H1 (cell line): ENCODE measurements around the gene MEIOB. TPM values are rescaled to one million over a fixed set of nuclear protein-coding genes. Genes with fewer than 3 reads are reported as not detected.

Experiments used
- CTCF ChIA-PET: fragments of 300-600 bp; sonication (Branson Sonifier 250); formaldehyde crosslinking; loops from one replicate; lab custom pipeline; 2021; ENCODE audit not compliant: partially characterized antibody; lab: Charles Lee
- POLR2A ChIA-PET: fragments of 300-600 bp; sonication (Branson Sonifier 250); formaldehyde crosslinking; loops from one replicate; lab custom pipeline; 2021; ENCODE audit warnings: inconsistent platforms; ENCODE audit not compliant: partially characterized antibody; lab: Charles Lee
- DNase-seq, 2 experiments: peaks; one replicate each; pipeline versions ENCODE4 v3.0.0 to v3.0.0-alpha.2; 2010 to 2022; ENCODE audit warnings: low spot score in 2 of 2, low read depth in 1 of 2, mixed read lengths in 1 of 2
- FAIRE-seq: peaks from 2 replicates; lab custom pipeline; 2011; peaks lifted over from hg19 to GRCh38; lab: Jason Lieb, UNC
- H2AFZ ChIP-seq: 2 replicates; pipeline ENCODE4 v1.8.1; 2012; ENCODE audit warnings: low read length, inconsistent platforms
- H2AK5ac ChIP-seq: 2 replicates; pipeline ENCODE4 v1.6.1; 2013; ENCODE audit warnings: low read depth, low read length
- H2BK120ac ChIP-seq: replicated peaks from 2 replicates; pipeline ENCODE3; 2013; ENCODE audit warnings: low read depth, low read length, inconsistent platforms
- H2BK12ac ChIP-seq: 2 replicates; pipeline ENCODE4 v1.6.1; 2013; ENCODE audit warnings: low read depth, low read length
- H2BK15ac ChIP-seq: 2 replicates; pipeline ENCODE4 v1.6.1; 2013; ENCODE audit warnings: low read length
- H2BK20ac ChIP-seq: 2 replicates; pipeline ENCODE4 v1.6.1; 2013; ENCODE audit warnings: low read length
- H2BK5ac ChIP-seq: 2 replicates; pipeline ENCODE4 v1.6.1; 2013; ENCODE audit warnings: low read depth, low read length
- H3K14ac ChIP-seq: 2 replicates; pipeline ENCODE4 v1.6.1; 2013; ENCODE audit warnings: inconsistent platforms; ENCODE audit not compliant: insufficient read length
- H3K18ac ChIP-seq: 2 replicates; pipeline ENCODE4 v1.6.1; 2013; ENCODE audit warnings: low read length; ENCODE audit errors: extremely low read depth
- H3K23ac ChIP-seq: 2 replicates; pipeline ENCODE4 v1.6.1; 2013; ENCODE audit warnings: inconsistent platforms; ENCODE audit not compliant: insufficient read length
- H3K23me2 ChIP-seq: 2 replicates; pipeline ENCODE4 v1.6.1; 2013; ENCODE audit warnings: low read depth, low read length
- H3K27ac ChIP-seq: 2 replicates; pipeline ENCODE4 v1.6.1; 2011; ENCODE audit warnings: low read depth, low read length, inconsistent platforms
- H3K27me3 ChIP-seq, 4 experiments: replicated peaks in 1 of 4; 1 replicate in 1 of 4; 2 replicates in 3 of 4; pipeline versions ENCODE4 v1.6.1 to v1.8.1; 2011 to 2013; ENCODE audit warnings: low read length in 3 of 4, mild to moderate bottlenecking in 3 of 4, inconsistent platforms in 2 of 4, mixed read lengths in 2 of 4, moderate library complexity in 1 of 4; ENCODE audit not compliant: control insufficient read depth in 3 of 4, insufficient read depth in 3 of 4; ENCODE audit errors: extremely low read depth in 1 of 4
- H3K36me3 ChIP-seq, 4 experiments: 2 replicates each; pipeline versions ENCODE4 v1.6.1 to v1.8.1; 2011 to 2013; ENCODE audit warnings: mild to moderate bottlenecking in 4 of 4, low read length in 3 of 4, moderate library complexity in 2 of 4, control low read depth in 1 of 4, inconsistent platforms in 1 of 4; ENCODE audit not compliant: insufficient read depth in 4 of 4, control insufficient read depth in 2 of 4
- H3K4ac ChIP-seq: replicated peaks from 2 replicates; pipeline ENCODE3; 2013; ENCODE audit warnings: low read length, low read depth, mixed read lengths, inconsistent platforms; ENCODE audit not compliant: insufficient read length
- H3K4me1 ChIP-seq, 4 experiments: replicated peaks in 1 of 4; 1 replicate in 1 of 4; 2 replicates in 3 of 4; pipeline versions ENCODE4 v1.6.1 to v1.8.1; 2011 to 2013; ENCODE audit warnings: low read length in 3 of 4, inconsistent platforms in 2 of 4, mixed read lengths in 1 of 4; ENCODE audit not compliant: insufficient read depth in 4 of 4, control insufficient read depth in 3 of 4
- H3K4me2 ChIP-seq, 2 experiments: 2 replicates each; pipeline versions ENCODE4 v1.6.1 to v1.8.1; 2011 to 2013; ENCODE audit warnings: low read depth in 2 of 2, low read length in 2 of 2, control low read depth in 1 of 2, inconsistent platforms in 1 of 2, mild to moderate bottlenecking in 1 of 2; ENCODE audit not compliant: insufficient read depth in 1 of 2
- H3K4me3 ChIP-seq, 4 experiments: fragments of 200-600, 300-600 bp in 1 of 4; sonication (generic), shearing (Covaris generic), sonication (Bioruptor Twin) in 1 of 4; 2 replicates each; pipeline versions ENCODE4 v1.5.1 to v1.8.1; 2011 to 2016; ENCODE audit warnings: low read length in 4 of 4, low read depth in 3 of 4, control low read depth in 2 of 4, inconsistent platforms in 2 of 4, mild to moderate bottlenecking in 2 of 4, mixed read lengths in 1 of 4, moderate library complexity in 1 of 4; ENCODE audit not compliant: insufficient read depth in 2 of 4; ENCODE audit errors: extremely low read depth in 1 of 4
- H3K56ac ChIP-seq: replicated peaks from 2 replicates; pipeline ENCODE3; 2013; ENCODE audit warnings: low read depth, mild to moderate bottlenecking, mixed read lengths, low read length, inconsistent platforms; ENCODE audit not compliant: insufficient read length
- H3K79me1 ChIP-seq: 2 replicates; pipeline ENCODE4 v1.6.1; 2013; ENCODE audit warnings: low read depth, low read length, control low read depth
- H3K79me2 ChIP-seq, 2 experiments: 2 replicates each; pipeline versions ENCODE4 v1.6.1 to v1.8.1; 2012 to 2013; ENCODE audit warnings: low read length in 2 of 2, mild to moderate bottlenecking in 2 of 2, inconsistent platforms in 1 of 2; ENCODE audit not compliant: insufficient read depth in 2 of 2, control insufficient read depth in 1 of 2
- H3K9ac ChIP-seq, 4 experiments: replicated peaks in 1 of 4; 1 replicate in 1 of 4; 2 replicates in 3 of 4; pipeline versions ENCODE4 v1.6.1 to v1.8.1; 2011 to 2013; ENCODE audit warnings: low read depth in 3 of 4, low read length in 3 of 4, control low read depth in 2 of 4, mild to moderate bottlenecking in 2 of 4, moderate library complexity in 2 of 4, inconsistent platforms in 1 of 4; ENCODE audit errors: extremely low read depth in 1 of 4
- H3K9me3 ChIP-seq, 2 experiments: 2 replicates each; pipeline versions ENCODE4 v1.6.1 to v1.8.1; 2012 to 2013; ENCODE audit warnings: mild to moderate bottlenecking in 2 of 2, moderate library complexity in 2 of 2, control low read depth in 1 of 2, inconsistent platforms in 1 of 2, low read depth in 1 of 2, low read length in 1 of 2, mixed read lengths in 1 of 2; ENCODE audit not compliant: insufficient read depth in 2 of 2
- H4K20me1 ChIP-seq, 2 experiments: replicated peaks in 1 of 2; 2 replicates each; pipeline versions ENCODE3 to v1.8.1; 2011 to 2013; ENCODE audit warnings: inconsistent platforms in 2 of 2, low read length in 2 of 2, mild to moderate bottlenecking in 1 of 2; ENCODE audit not compliant: insufficient read depth in 2 of 2, control insufficient read depth in 1 of 2
- H4K5ac ChIP-seq: 2 replicates; pipeline ENCODE4 v1.6.1; 2013; ENCODE audit warnings: low read length, low read depth, mixed read lengths, inconsistent platforms; ENCODE audit not compliant: insufficient read length
- H4K8ac ChIP-seq: 2 replicates; pipeline ENCODE4 v1.8.0; 2013; ENCODE audit warnings: mild to moderate bottlenecking, moderate library complexity, low read length, inconsistent platforms; ENCODE audit not compliant: insufficient read depth; ENCODE audit errors: extremely low read depth
- H4K91ac ChIP-seq: replicated peaks from 2 replicates; pipeline ENCODE3; 2013; ENCODE audit warnings: low read length, mixed read lengths, inconsistent platforms; ENCODE audit not compliant: insufficient read length
- CBX8 ChIP-seq: fragments of 300-800, 300-1000 bp; sonication (generic); IDR thresholded peaks from 2 replicates; pipeline ENCODE4 v1.7.1; 2016; ENCODE audit warnings: low read depth, low read length, borderline replicate concordance
- CREB1 ChIP-seq: IDR thresholded peaks from 2 replicates; pipeline ENCODE4 v1.6.1; 2012; ENCODE audit warnings: inconsistent platforms
- GABPA ChIP-seq: IDR thresholded peaks from 2 replicates; pipeline ENCODE4 v1.6.1; 2011; ENCODE audit warnings: mild to moderate bottlenecking, low read length, moderate library complexity, borderline replicate concordance; ENCODE audit not compliant: insufficient read depth
- MAFK ChIP-seq: IDR thresholded peaks from 2 replicates; pipeline ENCODE4 v1.6.1; 2012; ENCODE audit warnings: low read depth, mild to moderate bottlenecking, improper control_type of control experiment, low read length
- NANOG ChIP-seq: IDR thresholded peaks from 2 replicates; pipeline ENCODE4 v1.6.1; 2011; ENCODE audit warnings: low read length, low read depth, mild to moderate bottlenecking, inconsistent platforms; ENCODE audit not compliant: insufficient read depth, poor library complexity, severe bottlenecking
- NRF1 ChIP-seq: IDR thresholded peaks from 2 replicates; pipeline ENCODE4 v1.6.1; 2011; ENCODE audit warnings: mild to moderate bottlenecking, low read depth, low read length, improper control_type of control experiment
- RNF2 ChIP-seq: fragments of 200-900, 300-1000 bp; sonication (generic); IDR thresholded peaks from 2 replicates; pipeline ENCODE4 v1.7.1; 2016; ENCODE audit warnings: borderline replicate concordance, low read depth, mild to moderate bottlenecking, antibody characterized with exemption, low read length; ENCODE audit not compliant: poor library complexity, severe bottlenecking; ENCODE audit errors: missing control alignments
- SUZ12 ChIP-seq: fragments of 200-600 bp; sonication (generic); IDR thresholded peaks from 2 replicates; pipeline ENCODE4 v1.6.1; 2012; ENCODE audit warnings: mild to moderate bottlenecking, inconsistent platforms, low read length, moderate library complexity, mixed read lengths
- ZNF274 ChIP-seq: IDR thresholded peaks from 2 replicates; pipeline ENCODE4 v1.7.0; 2012; ENCODE audit warnings: low read length, borderline replicate concordance; ENCODE audit errors: extremely low read depth
- WGBS, 2 experiments: shearing (Covaris generic) in 1 of 2; methylation state at CpG; one replicate each; pipeline versions ENCODE4 v1.1.6 to v1.1.7; 2013 to 2015; ENCODE audit warnings: low lambda C conversion rate in 2 of 2, mixed read lengths in 2 of 2, inconsistent platforms in 1 of 2, low coverage in 1 of 2, missing lambda C conversion rate in 1 of 2; ENCODE audit not compliant: insufficient replicate concordance in 2 of 2, insufficient coverage in 1 of 2, insufficient read length in 1 of 2; ENCODE audit errors: extremely low coverage in 1 of 2, missing lambda C conversion rate in 1 of 2; 5-methylcytosine and 5-hydroxymethylcytosine counted together
- polyA plus RNA-seq, 7 experiments: library from polyadenylated mRNA; depleted of rRNA in 3 of 7; stranded (reverse) in 5 of 7; unstranded in 2 of 7; fragments of >200 nt in 5 of 7; fragments of 200-250 nt in 2 of 7; gene quantifications; 1 replicate in 5 of 7; 2 replicates in 1 of 7; 4 replicates in 1 of 7; pipeline versions ENCODE4 v1.2.1 to v1.2.3, GENCODE V29; 2011 to 2013; ENCODE audit warnings: missing spikeins in 2 of 7, mixed read lengths in 2 of 7
- total RNA-seq: library from RNA; stranded (reverse); fragmentation: NEBNext Ultra II Directional; extraction: Animal tissue kit (Norgen Biotek cat#: 25700); gene quantifications from 2 replicates; pipeline ENCODE4 v1.2.1, GENCODE V29; 2021

MEIOB gene
- total and polyA plus RNA-seq, 2 of the 8 experiments (the other 6 are each of a cell fraction or from before 2014, with no cell fraction given), result 0.63 to 1.1 TPM

DNA sequence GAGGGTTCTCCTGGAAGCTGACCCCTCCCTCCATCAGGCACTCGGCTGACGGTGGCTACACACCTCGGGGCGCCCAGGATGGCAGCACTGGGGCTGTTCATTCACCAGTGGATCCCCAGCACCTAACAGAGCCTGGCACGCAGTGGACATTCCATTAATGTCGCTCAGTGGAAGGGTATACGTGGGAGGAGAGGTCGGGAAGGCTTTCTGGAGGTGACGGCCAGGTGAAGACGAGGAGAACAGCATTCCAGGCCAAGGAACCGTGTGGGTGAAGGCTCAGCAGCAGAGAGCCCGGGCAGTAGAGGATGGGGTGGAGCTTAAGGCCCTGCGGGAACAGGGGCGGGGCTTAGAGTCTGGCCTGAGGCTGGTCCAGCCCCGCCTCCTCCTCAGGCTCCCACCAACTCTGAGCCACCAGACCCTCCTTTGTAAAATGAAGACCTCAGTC is 48.8 kb upstream of the MEIOB start:
- no peak overlapping the region for H3K23ac ChIP-seq
- no peak overlapping the region for H3K4ac ChIP-seq
- peaks cover 9% of the 10 kb centered on the region; the same call in 1 of the 2 replicates for H3K23me2 ChIP-seq
- H3K79me2 ChIP-seq, result no peaks in the 10 kb centered on the region
- H4K91ac ChIP-seq, result no peak overlapping the region
- no peak overlapping the region for H3K18ac ChIP-seq
- H2BK12ac ChIP-seq, result peak overlapping the region; percentile 30; the same call in 1 of the 2 replicates
- CTCF ChIA-PET, result interaction anchor here (0.7 to 2.2 kb wide), 7 partner anchors 8 to 97 kb away, joined by 3 to 9 read pairs (median 4); no protein-coding TSS in a partner anchor
- POLR2A ChIA-PET, result interaction anchor here (1.0 to 1.8 kb wide), 6 partner anchors 12 to 234 kb away, joined by 3 to 8 read pairs (median 3); partner anchors contain the start of gene RPS2
- H2BK20ac ChIP-seq, result 0 out of 2 replicates have a peak overlapping the region, but pooled peaks have one; percentile 4
- peak overlapping the region; percentile 98; the same call in 1 of the 2 replicates for H2BK15ac ChIP-seq
- no peaks in the 10 kb centered on the region for H3K9me3 ChIP-seq
- no peak overlapping the region for H2AFZ ChIP-seq
- H2BK120ac ChIP-seq, result no peak overlapping the region
- H3K36me3 ChIP-seq, result peaks cover 0 to 7% (median 0%) of the 10 kb centered on the region in 4 experiments; a peak in 1 of 8 replicates
- peaks cover 4 to 9% of the 10 kb centered on the region in 2 experiments for H4K20me1 ChIP-seq
- no peak overlapping the region for H3K9ac ChIP-seq
- 0 out of 2 replicates have a peak overlapping the region, but pooled peaks have one; percentile 26 for H2BK5ac ChIP-seq
- peak; percentile 82 for FAIRE-seq
- 15% methylated on average over 15 of the region's 15 CpGs; no CpG with 5 or more reads in 1 of the 2 experiments for WGBS, 2 experiments
- H3K27ac ChIP-seq, result no peak overlapping the region
- peak in 1 of 2 experiments; percentile 78 for DNase-seq
- peaks cover 39 to 84% (median 68%) of the 10 kb centered on the region in 4 experiments for H3K27me3 ChIP-seq
- no peak overlapping the region for H3K14ac ChIP-seq
- no peak overlapping the region for H4K8ac ChIP-seq
- no peak overlapping the region for H4K5ac ChIP-seq
- H3K4me3 ChIP-seq, result peak overlapping the region in 1 of 4 experiments; percentile 20; a peak in 1 of 8 replicates
- H2AK5ac ChIP-seq, result no peak overlapping the region
- peaks cover 4 to 38% (median 23%) of the 10 kb centered on the region in 4 experiments for H3K4me1 ChIP-seq
- H3K56ac ChIP-seq, result no peak overlapping the region
- no peaks in the 10 kb centered on the region for H3K79me1 ChIP-seq
- H3K4me2 ChIP-seq, result peak overlapping the region; percentile 56 to 57
- no peak for TF ChIP-seq NRF1
- TF ChIP-seq CBX8, result no peak
- TF ChIP-seq RNF2, result no peak
- TF ChIP-seq ZNF274, result no peak
- TF ChIP-seq SUZ12, result no peak
- no peak for TF ChIP-seq CREB1
- no peak for TF ChIP-seq GABPA
- no peak for TF ChIP-seq MAFK
- no peak for TF ChIP-seq NANOG
